Measurements from ENCODE around the gene KCNMB1. TPM values are rescaled to one million over a fixed set of nuclear protein-coding genes. Genes with fewer than 3 reads are reported as not detected.

Gene KCNMB1
- total and polyA plus RNA-seq, 10 of the 15 experiments (the other 5 are each of a cell fraction or from before 2014, with no cell fraction given): 1.2 to 3.6 (median 2.6) TPM

DNA sequence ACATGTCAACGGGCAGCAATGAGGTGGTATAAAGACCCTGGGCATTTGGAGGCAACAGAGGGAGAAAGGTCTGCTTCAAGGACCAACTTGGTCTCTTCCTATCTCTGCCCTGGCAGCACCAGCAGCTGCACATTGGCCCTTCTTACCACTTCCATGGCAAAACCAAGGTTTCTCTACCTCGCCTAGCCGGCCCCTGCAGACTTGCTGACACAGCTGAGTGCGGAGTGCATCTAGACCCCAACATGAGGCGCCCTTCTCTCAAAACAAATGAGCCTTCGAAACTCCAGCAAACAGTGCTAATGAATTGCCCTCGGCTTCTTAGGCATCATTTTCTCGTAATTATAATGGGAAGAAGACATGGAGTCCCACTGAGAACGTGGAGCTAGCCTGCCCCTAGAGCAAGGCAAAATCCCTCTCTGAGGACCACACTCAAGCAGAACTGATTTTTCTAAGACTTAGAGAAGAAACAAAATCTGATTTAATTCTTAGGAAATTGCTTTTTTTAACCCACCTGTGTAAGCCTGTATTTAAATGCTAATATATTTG, 42.1 kb downstream of the KCNMB1 start:
- TF ChIP-seq NFIC (IDR thresholded peaks at IDR 0.05; ENCODE audit: low read depth, low read length): no peak
- TF ChIP-seq RAD21 (IDR thresholded peaks at IDR 0.05; ENCODE audit: insufficient read depth, low read depth, low read length): no peak
- no peak for TF ChIP-seq POLR2A (IDR thresholded peaks at IDR 0.05; ENCODE audit: low read depth, low read length)
- TF ChIP-seq SPI1 (IDR thresholded peaks at IDR 0.05; ENCODE audit: borderline replicate concordance, insufficient read depth, low read depth, low read length): no peak
- TF ChIP-seq, protein P1, sequence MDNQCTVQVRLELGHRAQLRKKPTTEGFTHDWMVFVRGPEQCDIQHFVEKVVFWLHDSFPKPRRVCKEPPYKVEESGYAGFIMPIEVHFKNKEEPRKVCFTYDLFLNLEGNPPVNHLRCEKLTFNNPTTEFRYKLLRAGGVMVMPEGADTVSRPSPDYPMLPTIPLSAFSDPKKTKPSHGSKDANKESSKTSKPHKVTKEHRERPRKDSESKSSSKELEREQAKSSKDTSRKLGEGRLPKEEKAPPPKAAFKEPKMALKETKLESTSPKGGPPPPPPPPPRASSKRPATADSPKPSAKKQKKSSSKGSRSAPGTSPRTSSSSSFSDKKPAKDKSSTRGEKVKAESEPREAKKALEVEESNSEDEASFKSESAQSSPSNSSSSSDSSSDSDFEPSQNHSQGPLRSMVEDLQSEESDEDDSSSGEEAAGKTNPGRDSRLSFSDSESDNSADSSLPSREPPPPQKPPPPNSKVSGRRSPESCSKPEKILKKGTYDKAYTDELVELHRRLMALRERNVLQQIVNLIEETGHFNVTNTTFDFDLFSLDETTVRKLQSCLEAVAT (IDR thresholded peaks at IDR 0.05): no peak
- no peak for TF ChIP-seq HDAC6 (IDR thresholded peaks at IDR 0.05; ENCODE audit: unreplicated experiment)
- Histone ChIP-seq H4K20me1 (ENCODE audit: control insufficient read depth, insufficient read depth) (no peaks in the 10 kb centered on the region), H3K9me3 (replicated peaks; ENCODE audit: control insufficient read depth, insufficient read depth, low read length) (no peaks in the 10 kb centered on the region; the same call in 2 of the 3 replicates), H3K79me2 (ENCODE audit: control insufficient read depth, insufficient read depth, low read length) (no peaks in the 10 kb centered on the region), H3K27me3 (replicated peaks in 1 of 2; ENCODE audit: control insufficient read depth in 2 of 2, insufficient read depth in 2 of 2, low read length in 1 of 2) (peaks cover 0 to 6% of the 10 kb centered on the region in 2 experiments; a peak in 2 of 4 replicates), H2AFZ (ENCODE audit: control insufficient read depth, low read depth, low read length) (no peak overlapping the region), H3K4me3 (no peak overlapping the region), H3K9ac (ENCODE audit: control insufficient read depth, insufficient read depth, low read length) (no peak overlapping the region), H3K4me1 (ENCODE audit: control insufficient read depth, insufficient read depth, low read length) (peaks cover 2% of the 10 kb centered on the region; the same call in 1 of the 2 replicates), H3K27ac (ENCODE audit: control insufficient read depth, insufficient read depth) (no peak overlapping the region), H3K36me3 (ENCODE audit: control insufficient read depth in 2 of 2, insufficient read depth in 2 of 2, low read length in 1 of 2) (no peaks in the 10 kb centered on the region), H3K4me2 (ENCODE audit: control insufficient read depth, insufficient read depth) (no peak overlapping the region)
- ChIA-PET POLR2A (interaction anchor here (1.2 kb wide), 1 partner anchor 12 kb away, joined by 3 read pairs; no protein-coding TSS in a partner anchor), RAD21 (ENCODE audit: unreplicated experiment) (interaction anchor here (0.7 to 4.7 kb wide), 12 partner anchors 9 to 124 kb away, joined by 3 to 18 read pairs (median 4); no protein-coding TSS in a partner anchor), SMC1A (ENCODE audit: uncharacterized antibody, unreplicated experiment) (interaction anchor here (0.6 to 4.0 kb wide), 11 partner anchors 8 to 121 kb away, joined by 3 to 18 read pairs (median 5); partner anchors contain the start of gene KCNMB1), CTCF (interaction anchor here (0.7 to 5.7 kb wide), 12 partner anchors 8 to 164 kb away, joined by 3 to 29 read pairs (median 4); no protein-coding TSS in a partner anchor)
- DNase-seq (ENCODE audit: low read depth, low spot score) (no peak), FAIRE-seq (no peak), ATAC-seq (no peak)
- no TSS peak for BruUV-seq (replicated peaks)
- intact Hi-C loops (cut with micrococcal nuclease; ENCODE audit: unreplicated experiment) (no loop called here), in situ Hi-C loops (cut with MboI) (no loop called here)
- 40% methylated on average over 9 of the region's 9 CpGs for WGBS (ENCODE audit: insufficient coverage, insufficient replicate concordance, low lambda C conversion rate, missing lambda C conversion rate)
